Activated CD4-positive, alpha-beta T cell treated with anti-CD3 and anti-CD28 coated beads, Interleukin-2, Interleukin-4, amounts not matched to agents 100 ng/mL and 50 ng/mL, durations not matched to agents 16 hours and 8 hours (primary cell): ENCODE measurements around the gene ZDHHC11.
"Not testable (repeated sequence)": the region's sequence is repeated elsewhere in the genome, so short reads cannot be mapped to it uniquely, and the experiment has no call there.

Experiments used
- DNase-seq: peaks from one replicate; pipeline ENCODE4 v3.0.0-alpha.2; 2020; ENCODE audit warnings: low spot score

Gene ZDHHC11

GRCh38 chr5:776862-777711 lies 73.7 kb downstream of the ZDHHC11 start:
- DNase-seq: no peak

DNA sequence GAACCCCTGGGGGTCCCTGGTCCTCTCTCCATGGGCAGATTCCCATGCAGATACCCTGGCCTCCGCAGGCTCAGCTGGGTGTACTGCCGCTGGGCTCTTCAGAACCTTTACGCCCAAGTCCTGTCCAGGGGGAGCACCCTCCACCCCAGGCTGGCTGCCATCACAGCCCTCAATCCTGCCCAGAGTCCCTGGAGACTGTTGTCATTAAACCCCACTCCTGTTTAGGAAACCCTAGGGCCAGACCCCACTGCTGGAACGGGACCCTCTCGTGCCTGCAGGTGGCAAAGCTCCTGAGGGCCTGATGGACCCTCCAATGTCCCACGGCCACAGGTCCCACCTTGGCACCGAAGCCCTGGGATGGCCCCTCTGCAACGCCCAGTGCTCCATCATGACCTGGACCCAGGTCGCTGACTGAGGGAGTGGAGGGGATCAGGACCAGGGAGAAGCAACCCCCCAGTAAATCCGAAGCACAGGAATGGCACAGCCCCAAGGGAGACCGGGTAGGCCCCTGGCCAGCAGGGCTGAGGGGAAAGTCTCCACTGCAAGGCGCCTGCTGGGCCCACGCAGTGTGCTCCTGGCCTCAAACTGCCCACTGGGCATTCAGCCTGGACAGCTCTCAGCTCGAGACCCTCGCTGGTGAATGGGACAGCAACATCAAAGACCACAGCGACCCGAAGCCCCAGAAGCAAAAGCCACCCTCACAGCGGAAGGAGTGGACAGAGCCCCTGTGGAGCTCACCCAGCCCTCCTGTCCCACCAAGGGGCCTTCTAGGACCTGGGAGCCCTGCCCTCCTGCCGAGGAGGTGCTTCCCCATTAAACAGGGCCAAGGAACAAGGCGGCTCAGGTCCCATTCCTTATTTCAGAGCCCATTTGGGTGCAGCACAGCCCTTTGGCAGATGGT lies 74.6 kb downstream of the ZDHHC11 start:
- DNase-seq: no peak

DNA sequence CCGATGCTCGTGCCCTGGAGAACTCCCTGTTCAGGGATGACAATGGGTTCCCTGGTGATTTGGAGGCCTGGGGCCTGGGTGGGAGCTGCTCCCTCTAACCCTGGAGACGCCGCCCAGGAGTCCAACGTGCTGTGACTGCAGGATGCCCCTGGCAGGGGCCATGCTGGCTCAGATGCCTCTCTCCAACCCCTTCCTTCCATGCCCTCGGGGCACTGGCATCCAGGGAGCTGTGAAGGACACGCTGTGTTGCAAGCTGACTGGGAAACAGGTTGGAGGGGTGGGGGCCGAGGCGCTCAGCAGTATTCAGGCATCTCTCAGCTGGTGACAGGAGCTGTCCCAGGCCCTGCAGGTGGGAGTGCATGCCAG lies 75.2 kb downstream of the ZDHHC11 start:
- not testable (repeated sequence) for DNase-seq

DNA sequence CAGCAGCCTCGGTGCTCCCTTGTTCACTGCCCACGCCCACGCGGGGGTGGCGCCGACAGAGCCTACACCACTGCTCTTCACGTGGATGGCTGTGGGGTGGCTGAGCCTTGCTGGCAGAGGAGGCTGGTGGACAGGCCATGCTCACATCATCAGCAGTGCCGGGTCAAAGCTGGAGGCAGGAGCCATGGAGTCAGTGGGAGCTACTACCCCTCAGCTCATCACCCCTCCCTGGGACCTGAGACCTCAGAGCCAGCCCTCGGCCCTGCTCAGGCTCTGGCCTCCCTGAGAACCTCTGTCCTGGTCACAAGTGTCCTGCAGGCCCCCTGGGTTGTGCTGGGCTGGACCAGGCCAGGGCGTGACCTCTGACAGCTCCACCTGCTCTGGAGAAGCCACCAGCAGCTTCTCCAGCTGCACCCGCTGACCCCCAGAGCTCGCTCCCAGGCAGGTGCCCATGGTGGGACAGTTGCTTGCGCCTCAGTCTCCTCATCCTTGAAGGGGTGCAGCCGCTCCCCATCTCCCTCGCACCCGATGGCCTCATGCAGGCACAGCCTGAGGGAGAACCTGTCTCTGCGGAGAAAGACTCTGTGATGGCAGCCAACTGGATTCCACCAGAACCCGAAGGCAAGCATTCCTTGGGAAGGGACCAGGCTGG lies 75.8 kb downstream of the ZDHHC11 start:
- not testable (repeated sequence) for DNase-seq

- not testable (repeated sequence) for DNase-seq
These were observed 76.5 kb downstream of the ZDHHC11 start for GRCh38 chr5:774304-774703.

DNA sequence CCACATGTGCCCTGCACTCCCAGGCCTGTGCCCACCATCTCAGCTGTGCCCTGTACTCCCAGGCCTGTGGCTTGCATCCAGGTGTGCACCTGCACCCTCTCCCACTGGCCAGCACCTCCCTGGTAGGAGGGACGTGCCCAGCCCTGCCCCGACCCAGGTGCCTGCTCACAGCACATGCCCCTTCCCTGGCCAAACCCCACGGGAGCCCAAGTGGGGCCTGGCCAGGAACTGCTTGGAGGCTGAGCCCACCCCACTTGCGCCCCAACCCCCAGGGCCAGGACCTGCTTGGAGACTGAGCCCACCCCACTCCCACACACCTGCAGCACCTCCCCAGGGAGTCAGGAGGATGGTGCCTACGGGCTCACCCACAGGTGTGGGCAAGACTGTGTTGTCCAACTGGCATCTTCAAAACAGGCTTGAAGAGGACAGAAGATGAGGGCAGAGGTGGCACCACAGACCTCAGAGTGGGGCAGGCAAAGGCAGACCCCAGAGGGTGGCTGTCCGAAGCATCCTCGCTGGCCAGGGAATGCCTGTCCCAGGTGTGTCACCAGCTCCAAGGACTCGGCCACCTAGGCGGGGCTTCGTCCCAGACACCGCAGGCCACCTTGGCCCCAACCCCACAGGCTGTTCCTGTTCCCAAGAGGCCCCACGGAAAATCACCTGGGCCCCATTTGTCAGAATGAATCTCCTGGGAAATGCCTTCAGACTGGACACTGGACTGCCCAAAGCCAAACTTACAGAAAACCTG lies 77.1 kb downstream of the ZDHHC11 start:
- no peak for DNase-seq

DNA sequence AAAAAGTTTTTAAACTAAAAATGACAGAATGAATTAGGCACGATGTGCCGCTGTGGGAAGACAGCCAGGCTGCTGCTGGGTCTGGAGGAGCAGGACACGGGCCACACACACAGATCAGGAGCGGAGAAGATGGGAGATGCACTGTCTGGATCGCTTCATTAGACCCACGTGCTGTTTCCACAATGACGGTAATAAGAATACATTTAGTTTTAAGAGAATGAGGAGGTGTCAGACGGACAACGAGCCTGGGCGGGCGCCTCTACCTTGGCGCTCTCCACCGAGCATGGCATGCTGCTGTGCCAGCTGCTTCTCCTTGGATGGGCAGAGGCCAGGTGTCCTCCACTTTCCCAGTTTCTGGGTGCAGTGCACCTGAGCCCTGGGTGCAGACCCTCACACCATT lies 77.9 kb downstream of the ZDHHC11 start:
- DNase-seq: not testable (repeated sequence)

DNA sequence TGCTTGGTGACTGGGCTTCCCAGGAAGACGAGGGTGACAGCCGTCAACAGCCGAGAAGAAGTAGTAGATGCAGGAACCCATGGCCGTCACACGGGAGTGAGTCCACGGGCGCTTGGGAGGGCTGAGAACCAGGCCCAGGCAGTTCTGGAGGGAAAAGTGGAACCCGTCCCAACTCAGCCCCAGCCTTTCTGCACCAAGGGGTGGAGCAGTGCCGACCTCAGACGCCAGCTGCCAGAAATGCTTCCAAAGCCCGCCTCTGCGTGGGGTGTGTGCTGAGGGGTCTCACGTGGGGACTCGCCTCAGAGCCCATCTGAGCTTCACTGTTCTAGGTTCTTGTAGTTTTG lies 78.3 kb downstream of the ZDHHC11 start:
- DNase-seq: not testable (repeated sequence)

- not testable (repeated sequence) for DNase-seq
These were observed 78.8 kb downstream of the ZDHHC11 start for GRCh38 chr5:771841-772546.

- DNase-seq: not testable (repeated sequence)
These were observed 79.6 kb downstream of the ZDHHC11 start for GRCh38 chr5:771087-771781.

DNA sequence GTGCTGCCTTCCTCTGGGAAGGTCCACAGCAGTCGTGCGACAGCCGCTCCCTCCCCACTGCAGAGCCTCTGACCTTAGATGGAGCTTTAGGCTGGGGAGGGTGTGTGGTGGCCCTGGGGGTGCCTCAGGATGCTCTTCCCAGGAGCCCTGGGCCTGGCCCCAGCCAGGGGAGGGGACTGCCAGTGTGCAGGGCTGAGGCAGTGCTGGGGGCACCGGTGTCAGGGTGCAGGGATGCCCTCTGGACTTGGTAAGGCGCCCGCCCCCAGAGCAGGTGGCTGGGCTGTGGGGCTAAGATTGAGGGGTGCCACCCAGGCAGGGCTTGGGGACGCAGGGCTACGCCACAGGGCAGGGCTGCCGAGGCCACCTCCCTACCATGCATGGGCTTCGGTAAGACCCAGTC lies 80.2 kb downstream of the ZDHHC11 start:
- not testable (repeated sequence) for DNase-seq

- not testable (repeated sequence) for DNase-seq
These were observed 81.2 kb downstream of the ZDHHC11 start for GRCh38 chr5:769485-770145.

DNA sequence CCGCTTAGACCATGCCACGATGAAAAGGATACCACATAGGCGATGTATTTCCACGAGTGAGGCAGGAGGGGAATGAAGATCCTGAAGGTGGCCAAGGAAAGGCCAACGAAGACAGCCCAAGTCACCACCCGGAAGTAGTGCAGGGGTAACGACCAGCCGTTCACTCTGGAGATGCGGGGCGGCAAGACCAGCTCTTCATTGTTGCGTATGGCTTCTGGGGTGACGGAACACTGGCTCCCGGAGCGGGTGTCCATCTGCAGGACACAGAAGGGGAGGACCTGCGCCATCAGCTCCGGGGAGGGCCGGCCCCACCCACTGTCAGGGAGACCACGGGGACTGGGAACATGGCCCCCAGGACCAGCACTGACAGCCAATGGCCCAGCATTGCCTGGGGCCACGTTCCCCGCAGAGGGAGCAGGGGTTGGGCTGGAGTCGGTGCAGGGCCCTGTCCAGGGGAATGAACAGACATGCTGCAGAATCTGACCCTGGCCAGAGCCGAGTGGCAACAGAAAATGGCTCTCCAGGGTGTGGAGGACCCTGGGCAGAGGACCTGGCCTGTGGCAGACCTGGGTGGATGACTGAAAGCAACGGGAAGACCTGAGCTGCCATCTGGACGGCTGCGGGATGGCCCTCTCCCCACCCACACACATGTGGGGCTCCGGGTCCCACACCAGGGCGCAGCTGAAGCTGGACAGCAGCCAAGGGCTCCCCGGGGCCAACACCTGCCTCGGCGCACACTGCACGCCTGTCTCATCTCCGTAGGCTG lies 83.9 kb downstream of the ZDHHC11 start:
- no peak for DNase-seq

- DNase-seq: no peak
These were observed 84.7 kb downstream of the ZDHHC11 start for GRCh38 chr5:765948-766631.

DNA sequence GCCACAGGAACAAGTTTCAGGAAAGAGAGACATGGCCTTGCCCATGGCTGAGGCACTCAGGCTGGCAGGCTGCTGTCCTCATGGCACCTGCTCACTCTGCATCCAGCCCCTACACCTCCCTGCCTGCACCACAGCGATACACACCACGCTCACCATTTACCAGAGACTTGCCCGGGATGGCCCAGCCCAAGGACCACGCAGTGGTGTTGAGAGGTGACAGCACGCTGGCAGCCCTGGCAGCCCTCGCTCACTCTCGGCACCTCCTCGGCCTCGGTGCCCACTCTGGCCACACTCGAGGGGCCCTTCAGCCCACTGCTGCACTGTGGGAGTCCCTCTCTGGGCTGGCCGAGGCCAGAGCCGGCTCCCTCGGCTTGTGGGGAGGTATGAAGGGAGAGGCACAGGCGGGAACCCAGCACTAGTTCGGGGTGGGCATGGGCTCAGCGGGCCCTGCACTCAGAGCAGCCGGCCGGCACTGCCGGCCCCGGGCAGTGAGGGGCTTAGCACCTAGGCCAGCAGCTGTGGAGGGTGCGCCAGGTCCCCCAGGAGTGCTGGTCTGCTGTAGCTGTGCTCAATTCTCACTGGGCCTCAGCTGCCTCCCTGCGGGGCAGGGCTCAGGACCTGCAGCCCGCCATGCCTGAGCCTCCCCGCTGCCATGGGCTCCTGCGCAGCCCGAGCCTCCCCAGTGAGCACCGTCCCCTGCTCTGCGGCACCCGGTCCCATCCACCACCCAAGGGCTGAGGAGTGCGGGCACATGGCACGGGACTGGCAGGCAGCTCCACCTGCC lies 86.6 kb downstream of the ZDHHC11 start:
- DNase-seq: no peak

- DNase-seq: no peak
These were observed 87.4 kb downstream of the ZDHHC11 start for GRCh38 chr5:763397-763796.

- DNase-seq: not testable (repeated sequence)
These were observed 87.8 kb downstream of the ZDHHC11 start for GRCh38 chr5:762996-763395.
